ENCODE results near the gene ZNF177. TPM values are rescaled to one million over a fixed set of nuclear protein-coding genes. Genes with fewer than 3 reads are reported as not detected.

Gene ZNF177
- total RNA-seq, 1 donor from 2014 or later, result 10.6 TPM

DNA sequence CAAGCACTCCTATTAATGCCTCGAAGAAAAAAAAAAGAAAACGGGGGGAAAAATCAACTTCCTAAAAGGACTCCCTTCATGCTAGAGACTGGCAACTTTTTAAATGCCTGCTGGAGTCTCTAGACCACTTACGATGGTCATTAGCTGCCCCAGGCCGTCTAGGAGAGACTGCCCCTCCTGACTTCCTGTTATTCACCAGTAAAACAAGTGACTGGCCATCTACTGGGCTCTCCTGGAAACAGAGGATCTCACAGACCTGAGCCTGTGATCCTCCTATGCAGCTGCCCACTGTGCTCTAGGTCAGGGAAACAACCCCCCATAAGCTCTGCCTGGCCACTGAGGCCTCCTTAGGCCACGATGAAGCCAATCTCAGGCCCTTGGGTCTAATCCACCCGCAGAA lies 65.1 kb downstream of the ZNF177 start:
- H3K4me3 Mint-ChIP-seq, result no peak overlapping the region
- H3K27ac Mint-ChIP-seq, result no peak overlapping the region
- DNase-seq (ENCODE audit: extremely low spot score, unreplicated experiment), result no peak
- no peaks in the 10 kb centered on the region for H3K27me3 Mint-ChIP-seq
- H3K4me1 Mint-ChIP-seq (ENCODE audit: unreplicated experiment), result peaks cover 2% of the 10 kb centered on the region
- H3K9me3 Mint-ChIP-seq, result no peaks in the 10 kb centered on the region
- TF ChIP-seq, protein P1, sequence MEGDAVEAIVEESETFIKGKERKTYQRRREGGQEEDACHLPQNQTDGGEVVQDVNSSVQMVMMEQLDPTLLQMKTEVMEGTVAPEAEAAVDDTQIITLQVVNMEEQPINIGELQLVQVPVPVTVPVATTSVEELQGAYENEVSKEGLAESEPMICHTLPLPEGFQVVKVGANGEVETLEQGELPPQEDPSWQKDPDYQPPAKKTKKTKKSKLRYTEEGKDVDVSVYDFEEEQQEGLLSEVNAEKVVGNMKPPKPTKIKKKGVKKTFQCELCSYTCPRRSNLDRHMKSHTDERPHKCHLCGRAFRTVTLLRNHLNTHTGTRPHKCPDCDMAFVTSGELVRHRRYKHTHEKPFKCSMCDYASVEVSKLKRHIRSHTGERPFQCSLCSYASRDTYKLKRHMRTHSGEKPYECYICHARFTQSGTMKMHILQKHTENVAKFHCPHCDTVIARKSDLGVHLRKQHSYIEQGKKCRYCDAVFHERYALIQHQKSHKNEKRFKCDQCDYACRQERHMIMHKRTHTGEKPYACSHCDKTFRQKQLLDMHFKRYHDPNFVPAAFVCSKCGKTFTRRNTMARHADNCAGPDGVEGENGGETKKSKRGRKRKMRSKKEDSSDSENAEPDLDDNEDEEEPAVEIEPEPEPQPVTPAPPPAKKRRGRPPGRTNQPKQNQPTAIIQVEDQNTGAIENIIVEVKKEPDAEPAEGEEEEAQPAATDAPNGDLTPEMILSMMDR (conservative IDR thresholded peaks at IDR 0.05), result no peak
- peaks cover 53% of the 10 kb centered on the region for H3K36me3 Mint-ChIP-seq

DNA sequence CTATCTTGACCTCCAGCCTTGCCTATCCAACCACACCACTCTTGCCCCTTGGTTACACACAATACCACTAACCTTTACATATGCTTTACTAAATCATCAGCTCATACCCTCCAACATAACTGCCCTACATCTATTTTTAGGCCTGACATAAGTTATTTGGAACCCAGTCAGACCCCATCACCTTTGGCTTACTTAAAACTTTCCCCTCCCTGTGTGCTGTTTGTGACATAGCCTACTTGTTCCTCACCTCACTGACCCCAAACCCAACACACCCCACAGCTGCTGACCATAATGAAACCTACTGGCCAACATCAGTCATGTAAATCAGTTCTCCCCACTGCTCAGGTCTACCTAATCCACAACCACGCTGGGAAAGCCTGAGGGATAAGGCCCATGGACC lies 67.6 kb downstream of the ZNF177 start:
- TF ChIP-seq, protein P1 (conservative IDR thresholded peaks at IDR 0.05), result no peak
- Mint-ChIP-seq H3K9me3 (no peaks in the 10 kb centered on the region), H3K36me3 (peaks cover 45% of the 10 kb centered on the region), H3K27ac (no peak overlapping the region), H3K27me3 (no peaks in the 10 kb centered on the region), H3K4me1 (ENCODE audit: unreplicated experiment) (peaks cover 12% of the 10 kb centered on the region), H3K4me3 (no peak overlapping the region)
- no peak for DNase-seq (ENCODE audit: extremely low spot score, unreplicated experiment)

GRCh38 chr19:9431475-9431874 lies 68.7 kb downstream of the ZNF177 start:
- Mint-ChIP-seq H3K27me3 (no peaks in the 10 kb centered on the region), H3K36me3 (peaks cover 42% of the 10 kb centered on the region), H3K4me1 (ENCODE audit: unreplicated experiment) (peaks cover 17% of the 10 kb centered on the region), H3K27ac (peak overlapping the region; percentile 4), H3K9me3 (no peaks in the 10 kb centered on the region), H3K4me3 (peak overlapping the region; percentile 32)
- DNase-seq (ENCODE audit: extremely low spot score, unreplicated experiment), result no peak
- TF ChIP-seq, protein P1 (conservative IDR thresholded peaks at IDR 0.05), result peak; percentile 72

Other genes starting within 250 kb of the ZNF177 start
- not detected in 2 replicates for gene OR7G1, start 247.2 kb upstream of the ZNF177 start, total RNA-seq (ENCODE audit: low replicate concordance)
- not detected in 2 replicates for gene OR7G3, start 236.1 kb upstream of the ZNF177 start, total RNA-seq (ENCODE audit: low replicate concordance)
- gene ZNF317, start 222.6 kb upstream of the ZNF177 start, total RNA-seq (ENCODE audit: low replicate concordance), result 40.3 and 40.5 TPM in 2 replicates
- 0.57 and 1.3 TPM in 2 replicates for gene OR7D2, start 184.0 kb upstream of the ZNF177 start, total RNA-seq (ENCODE audit: low replicate concordance)
- gene OR7D4, start 143.4 kb upstream of the ZNF177 start, total RNA-seq (ENCODE audit: low replicate concordance), result not detected in 2 replicates
- gene OR7E24, start 112.1 kb upstream of the ZNF177 start, total RNA-seq (ENCODE audit: low replicate concordance), result not detected in 2 replicates
- 6.0 and 7.3 TPM in 2 replicates for gene ZNF699, start 53.2 kb upstream of the ZNF177 start, total RNA-seq (ENCODE audit: low replicate concordance)
- gene ZNF559, start 38.8 kb upstream of the ZNF177 start, total RNA-seq (ENCODE audit: low replicate concordance), result 19.6 and 33.2 TPM in 2 replicates
- gene ZNF266, start 72.6 kb downstream of the ZNF177 start, total RNA-seq (ENCODE audit: low replicate concordance), result 38.3 and 40.1 TPM in 2 replicates
- gene ZNF560, start 135.6 kb downstream of the ZNF177 start, total RNA-seq (ENCODE audit: low replicate concordance), result 0.10 TPM in 1 of 2 replicates, not detected in the other
- 26.7 and 32.1 TPM in 2 replicates for gene ZNF426, start 175.6 kb downstream of the ZNF177 start, total RNA-seq (ENCODE audit: low replicate concordance)
- 58.7 and 60.0 TPM in 2 replicates for gene ZNF121, start 221.5 kb downstream of the ZNF177 start, total RNA-seq (ENCODE audit: low replicate concordance)

Measured in type B pancreatic cell (in vitro differentiated cells).